GM20000 (cell line): ENCODE measurements around the gene ITSN2.

Source experiments
- DNase-seq: peaks from one replicate; pipeline ENCODE4 v3.0.0; 2012; ENCODE audit warnings: low spot score
- CTCF ChIP-seq: IDR thresholded peaks from 2 replicates; pipeline ENCODE4 v1.5.1; 2012; ENCODE audit warnings: mild to moderate bottlenecking, control low read depth; ENCODE audit errors: extremely low read depth, missing control alignments

The ITSN2 gene

GRCh38 chr2:24162494-24162893 lies 197.8 kb downstream of the ITSN2 start:
- DNase-seq: no peak
- TF ChIP-seq CTCF: no peak

GRCh38 chr2:24160761-24161160 lies 199.6 kb downstream of the ITSN2 start:
- no peak for DNase-seq
- no peak for TF ChIP-seq CTCF

GRCh38 chr2:24159708-24160107 lies 200.6 kb downstream of the ITSN2 start:
- no peak for DNase-seq
- TF ChIP-seq CTCF: no peak

- TF ChIP-seq CTCF: no peak
- no peak for DNase-seq
These were observed 202.2 kb downstream of the ITSN2 start for GRCh38 chr2:24158131-24158530.

- no peak for TF ChIP-seq CTCF
- DNase-seq: no peak
These were observed 206.9 kb downstream of the ITSN2 start for GRCh38 chr2:24153478-24153877.
